NK-92 treated with Interleukin-12 subunit alpha and Interleukin-12 subunit beta, amount 100 ng/mL, for 24 hours (cell line): ENCODE results near the gene SCRT2.

Source experiments
- DNase-seq: peaks from one replicate; lab custom pipeline; 2025; lab: John Stamatoyannopoulos, UW

Gene SCRT2

GRCh38 chr20:672963-673602, 2.5 kb downstream of the SCRT2 start:
- no peak for DNase-seq

DNA sequence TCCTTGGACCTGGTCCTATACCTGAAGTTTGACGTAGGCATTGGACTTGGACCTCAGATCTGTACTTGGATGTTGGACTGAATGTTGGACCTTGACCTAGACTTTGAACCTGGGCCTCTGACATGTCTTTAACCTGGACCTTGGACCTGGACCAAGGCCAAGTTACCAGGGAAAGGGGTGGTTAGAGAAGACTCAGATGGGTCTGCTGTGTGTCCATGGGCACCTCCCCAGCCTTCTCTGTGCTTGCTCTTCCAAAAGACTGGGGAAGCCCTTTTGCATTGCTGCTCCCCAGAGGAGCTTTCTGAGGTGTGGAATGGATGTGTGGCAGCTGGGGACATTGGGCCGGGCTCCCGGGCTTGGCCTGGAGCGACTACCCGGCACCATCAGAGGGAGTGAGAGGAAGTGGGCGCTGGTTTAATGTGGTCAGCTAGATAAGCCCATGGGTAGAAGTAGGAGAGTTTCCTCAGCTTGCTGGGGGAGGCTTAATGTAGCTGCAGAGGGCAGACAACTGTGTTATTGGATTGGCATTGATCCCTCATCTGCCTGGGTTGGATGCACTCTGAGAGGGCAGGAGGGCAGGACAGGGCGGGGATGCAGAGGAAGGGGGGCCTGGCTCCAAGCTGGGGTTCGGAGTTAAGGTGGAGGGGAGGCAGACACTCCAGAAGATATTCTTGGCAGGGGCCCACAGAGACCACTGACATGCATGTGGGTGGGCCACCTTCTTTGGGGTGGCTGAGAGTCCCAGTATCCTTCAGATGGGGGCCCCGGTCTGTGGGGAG, 4.2 kb downstream of the SCRT2 start:
- DNase-seq = no peak

- DNase-seq = no peak
Measured at GRCh38 chr20:669573-669972, 6.0 kb downstream of the SCRT2 start.

DNA sequence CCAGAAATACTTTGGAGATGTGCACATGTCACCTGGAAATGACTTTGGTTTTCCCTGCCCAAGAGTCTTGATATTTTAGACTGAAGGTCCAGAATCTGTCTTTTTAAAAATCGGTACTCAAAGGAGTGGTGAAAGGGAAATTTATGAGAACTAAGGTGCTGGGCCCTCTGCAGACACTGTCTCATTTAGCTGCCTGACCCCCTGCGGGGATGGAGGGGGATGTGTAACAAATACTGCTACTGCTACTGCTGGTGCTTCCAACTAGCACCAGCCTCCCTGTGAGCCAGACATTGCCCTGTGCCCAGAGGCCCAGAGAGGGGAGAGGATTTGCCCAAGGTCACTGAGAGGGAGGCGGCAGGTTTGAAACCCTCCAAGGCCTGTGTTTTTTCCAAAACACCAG, 7.0 kb downstream of the SCRT2 start:
- DNase-seq = no peak

DNA sequence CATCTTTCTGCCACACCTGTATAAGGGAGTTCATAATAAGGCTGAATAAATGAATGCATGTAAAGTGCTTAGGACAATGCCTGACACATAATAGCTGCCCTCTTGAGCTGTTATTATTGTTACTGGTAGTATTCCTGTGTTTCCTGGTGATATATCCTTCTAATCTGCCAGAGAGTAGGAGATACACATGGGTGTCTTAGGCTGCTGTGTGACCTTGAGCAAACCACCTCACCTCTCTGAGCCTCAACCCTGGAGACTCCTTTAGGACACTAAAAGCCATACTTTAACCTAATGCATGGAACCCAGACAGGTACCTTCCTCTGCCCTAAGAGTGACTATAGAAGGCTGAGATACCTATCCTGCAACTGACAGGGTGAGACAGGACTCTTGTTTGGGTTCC, 7.6 kb downstream of the SCRT2 start:
- DNase-seq = no peak

DNA sequence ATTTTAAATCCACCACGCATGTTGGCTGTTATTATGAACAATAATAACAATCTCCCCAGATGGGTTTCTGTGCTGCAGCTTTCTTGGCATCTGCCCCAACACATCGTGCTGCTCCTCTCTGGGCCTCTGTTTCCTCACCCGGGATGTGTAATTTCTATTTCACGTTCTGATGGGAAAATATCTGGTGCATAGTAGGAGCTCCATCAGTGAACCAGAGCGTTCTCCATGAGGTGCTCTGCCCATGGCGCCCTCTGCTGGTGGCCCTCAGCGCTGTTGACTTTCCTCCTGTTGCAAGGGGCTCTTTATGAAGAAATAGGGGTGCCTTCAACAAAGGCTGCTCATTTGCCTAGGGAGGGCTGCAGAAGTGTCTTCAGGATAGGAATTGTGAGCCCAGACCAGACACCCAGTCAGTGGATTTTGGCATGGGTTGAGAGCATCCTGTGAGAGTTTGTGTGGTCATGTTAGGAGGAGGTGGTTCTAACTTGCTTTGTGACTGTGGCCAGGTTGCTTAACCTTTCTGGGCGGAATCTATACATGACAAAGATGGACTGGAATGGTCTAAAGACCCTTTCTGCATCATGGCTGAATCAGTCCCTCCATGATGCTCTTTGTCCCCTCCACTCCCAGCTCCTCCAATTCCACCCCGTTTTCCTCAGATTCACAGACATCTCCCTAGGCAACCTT, 8.1 kb downstream of the SCRT2 start:
- peak; percentile 37 for DNase-seq

GRCh38 chr20:666877-667276, 8.7 kb downstream of the SCRT2 start:
- DNase-seq = no peak

DNA sequence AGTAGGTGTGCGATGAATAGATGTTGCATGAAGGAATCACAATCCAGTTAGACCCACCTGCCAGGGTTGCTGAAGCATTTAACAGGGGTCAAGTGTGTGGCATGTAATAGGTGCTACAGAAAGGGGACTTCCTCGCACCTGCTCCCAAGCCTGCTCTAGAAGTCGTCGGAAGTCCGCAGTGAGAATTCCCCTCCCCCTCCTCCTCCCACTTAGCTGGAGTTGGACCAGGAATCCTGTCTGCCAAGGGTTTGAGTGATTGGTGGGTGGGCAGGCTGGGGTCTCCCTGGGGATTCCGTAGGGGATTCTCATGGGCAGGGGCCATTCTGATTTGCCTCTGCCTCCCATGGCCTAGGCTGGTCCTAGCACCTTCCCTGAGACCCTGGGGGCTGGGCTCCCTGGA, 10.3 kb downstream of the SCRT2 start:
- no peak for DNase-seq

DNA sequence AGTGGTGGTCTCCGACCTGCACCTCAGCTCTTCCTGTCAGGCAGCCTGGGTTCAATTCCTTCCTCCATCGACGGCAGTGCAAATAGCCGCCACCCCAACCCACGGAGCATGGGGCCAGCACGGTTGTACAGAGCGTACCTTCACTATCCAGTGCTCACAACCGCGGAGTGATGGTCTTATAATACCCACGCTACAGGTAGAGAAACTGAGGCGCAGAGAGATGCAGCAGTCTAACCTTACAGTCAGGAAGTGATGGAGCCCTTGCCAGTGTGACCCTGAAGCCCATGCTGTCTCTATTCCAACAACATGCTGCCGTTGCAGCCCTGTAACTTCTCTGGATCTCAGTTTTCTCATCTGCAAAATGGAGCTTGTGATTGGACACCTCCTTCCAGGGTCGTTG, 11.0 kb downstream of the SCRT2 start:
- DNase-seq = no peak

DNA sequence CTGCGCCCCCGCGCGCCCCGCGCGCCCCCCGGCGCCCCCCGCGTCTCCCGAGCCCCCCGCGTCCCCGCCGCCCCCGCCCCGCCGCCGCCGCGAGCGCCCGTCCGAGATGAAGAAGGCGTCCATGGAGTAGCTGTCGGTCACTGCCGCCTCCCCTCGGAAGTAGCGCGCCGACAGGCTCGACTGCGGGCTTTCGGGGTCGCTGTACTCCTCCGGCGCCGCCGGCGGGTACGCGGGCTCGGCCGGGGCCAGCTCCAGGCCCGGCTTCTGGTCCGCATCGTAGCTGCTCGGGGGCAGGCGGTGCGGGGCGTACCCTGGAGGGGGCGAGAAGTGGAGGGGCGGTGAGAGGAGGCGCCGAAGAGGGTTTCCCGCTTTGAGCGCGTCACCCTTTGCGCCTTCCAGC, 11.5 kb downstream of the SCRT2 start:
- DNase-seq = no peak

GRCh38 chr20:663315-664090, 12.1 kb downstream of the SCRT2 start:
- DNase-seq = no peak

DNA sequence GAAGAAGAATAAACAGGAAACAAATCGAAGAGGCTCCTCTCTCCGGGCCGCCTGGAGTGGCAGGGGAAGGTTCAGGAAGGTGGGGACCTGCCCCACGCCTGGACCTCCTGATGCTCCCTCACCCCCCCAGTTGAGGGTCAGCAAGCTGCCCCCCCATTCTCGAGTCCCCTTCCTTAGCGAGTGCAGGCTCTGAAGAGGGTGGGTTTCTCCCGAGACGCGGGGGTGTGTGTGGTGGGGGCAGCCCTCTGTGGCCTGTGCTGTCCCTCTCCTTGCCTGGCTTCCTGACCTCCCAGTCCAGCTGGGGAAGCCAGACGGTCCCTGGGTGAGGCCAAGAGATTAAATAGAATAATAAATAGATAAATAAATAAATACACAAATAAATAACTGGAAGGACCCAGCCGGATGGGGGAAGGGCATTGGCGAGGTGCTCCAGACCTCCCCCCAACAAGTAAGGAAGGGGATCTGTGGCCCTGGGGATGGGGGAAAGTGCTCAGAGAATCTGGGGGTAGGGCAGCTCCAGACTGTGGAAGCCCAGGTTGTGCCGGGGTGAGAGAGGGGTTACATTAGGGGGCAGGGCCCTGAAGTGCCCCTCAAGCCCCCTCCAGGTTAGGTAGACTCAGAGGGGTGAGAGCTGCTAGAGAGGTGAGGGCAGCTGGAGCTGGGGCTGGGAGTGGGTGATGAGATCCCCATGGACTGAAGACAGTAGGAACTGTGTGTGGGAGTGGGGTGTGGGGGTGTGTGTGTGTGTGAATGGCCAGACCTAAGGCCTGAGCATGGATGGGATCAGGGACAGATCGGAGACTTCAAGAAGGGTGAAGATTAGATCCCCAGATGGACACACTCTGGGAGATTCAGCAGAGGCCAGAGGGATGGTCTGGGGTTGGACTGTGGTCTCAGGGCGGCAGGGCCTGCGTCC, 13.1 kb downstream of the SCRT2 start:
- DNase-seq = no peak

GRCh38 chr20:661474-662270, 13.9 kb downstream of the SCRT2 start:
- DNase-seq = no peak

- DNase-seq = no peak
Measured at GRCh38 chr20:658731-659291, 16.8 kb downstream of the SCRT2 start.

DNA sequence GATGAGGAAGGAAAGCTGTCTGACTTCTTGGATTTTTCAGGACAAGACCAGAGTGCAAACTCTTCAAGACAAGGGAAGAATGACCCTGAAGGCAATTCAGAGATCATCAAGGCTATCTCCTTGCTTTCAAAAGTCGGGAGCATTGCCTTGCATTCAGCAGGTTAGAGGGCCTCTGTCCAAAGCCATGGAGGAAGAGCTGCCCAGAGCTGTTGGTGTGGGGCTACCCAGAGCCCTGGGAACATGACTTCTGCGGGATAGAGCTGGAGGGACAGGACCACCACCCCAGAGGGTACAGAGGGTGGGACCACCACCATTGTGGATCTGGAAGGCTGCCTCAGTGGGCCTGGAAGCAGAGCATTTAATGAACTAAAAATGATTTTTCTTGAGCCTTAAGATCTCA, 17.4 kb downstream of the SCRT2 start:
- no peak for DNase-seq

GRCh38 chr20:655726-656624, 19.6 kb downstream of the SCRT2 start:
- DNase-seq = no peak

- no peak for DNase-seq
Measured at GRCh38 chr20:654417-654750, 21.2 kb downstream of the SCRT2 start.

- no peak for DNase-seq
Measured at GRCh38 chr20:653590-654416, 21.8 kb downstream of the SCRT2 start.
